ENCODE results near the gene HIRIP3.

HIRIP3 gene

DNA sequence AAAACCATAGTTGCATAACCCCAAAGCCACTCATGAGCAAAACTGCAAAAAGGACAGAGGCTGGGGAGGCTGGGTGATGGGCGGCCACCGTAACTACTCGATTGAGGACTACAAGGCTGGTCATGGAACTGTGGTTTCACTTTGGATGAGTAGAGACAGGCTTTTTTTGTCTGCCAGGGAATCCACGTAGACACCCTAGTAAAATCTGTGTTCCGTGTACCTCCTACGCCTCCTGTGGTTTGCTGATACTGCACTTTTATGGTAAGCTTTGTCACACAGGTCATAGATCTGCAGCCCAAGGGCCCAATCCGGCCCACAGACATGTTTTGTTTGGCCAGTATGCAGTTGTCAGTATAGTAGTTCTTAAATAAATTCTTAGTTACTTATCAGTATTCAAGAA, 37.9 kb upstream of the HIRIP3 start:
- H3K9me3 ChIP-seq (ENCODE audit: insufficient read depth, low read length, severe bottlenecking) = no peaks in the 10 kb centered on the region
- no peak overlapping the region for H3K4me3 ChIP-seq (ENCODE audit: low read depth in 1 of 2, low read length in 2 of 2)
- no peaks in the 10 kb centered on the region for H3K79me2 ChIP-seq (ENCODE audit: insufficient read depth, low read length)
- no peak overlapping the region for H3K9ac ChIP-seq (ENCODE audit: low read depth, low read length)
- no peaks in the 10 kb centered on the region for H3K4me1 ChIP-seq (ENCODE audit: insufficient read depth, low read length)
- no peak overlapping the region for H2AFZ ChIP-seq (ENCODE audit: low read depth, low read length)
- no peaks in the 10 kb centered on the region for H3K27me3 ChIP-seq (ENCODE audit: insufficient read depth, low read length, poor library complexity)
- DNase-seq = no peak
- H3K27ac ChIP-seq (ENCODE audit: low read length) = no peak overlapping the region
- no peaks in the 10 kb centered on the region for H3K36me3 ChIP-seq (ENCODE audit: insufficient read depth, low read length)
- ATAC-seq (ENCODE audit: insufficient read depth, low read depth) = no peak
- TF ChIP-seq, protein P1, sequence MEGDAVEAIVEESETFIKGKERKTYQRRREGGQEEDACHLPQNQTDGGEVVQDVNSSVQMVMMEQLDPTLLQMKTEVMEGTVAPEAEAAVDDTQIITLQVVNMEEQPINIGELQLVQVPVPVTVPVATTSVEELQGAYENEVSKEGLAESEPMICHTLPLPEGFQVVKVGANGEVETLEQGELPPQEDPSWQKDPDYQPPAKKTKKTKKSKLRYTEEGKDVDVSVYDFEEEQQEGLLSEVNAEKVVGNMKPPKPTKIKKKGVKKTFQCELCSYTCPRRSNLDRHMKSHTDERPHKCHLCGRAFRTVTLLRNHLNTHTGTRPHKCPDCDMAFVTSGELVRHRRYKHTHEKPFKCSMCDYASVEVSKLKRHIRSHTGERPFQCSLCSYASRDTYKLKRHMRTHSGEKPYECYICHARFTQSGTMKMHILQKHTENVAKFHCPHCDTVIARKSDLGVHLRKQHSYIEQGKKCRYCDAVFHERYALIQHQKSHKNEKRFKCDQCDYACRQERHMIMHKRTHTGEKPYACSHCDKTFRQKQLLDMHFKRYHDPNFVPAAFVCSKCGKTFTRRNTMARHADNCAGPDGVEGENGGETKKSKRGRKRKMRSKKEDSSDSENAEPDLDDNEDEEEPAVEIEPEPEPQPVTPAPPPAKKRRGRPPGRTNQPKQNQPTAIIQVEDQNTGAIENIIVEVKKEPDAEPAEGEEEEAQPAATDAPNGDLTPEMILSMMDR (IDR thresholded peaks at IDR 0.05; ENCODE audit: borderline replicate concordance, extremely low read depth, low read length, poor library complexity, severe bottlenecking) = no peak
- no peak for TF ChIP-seq EZH2 (IDR thresholded peaks at IDR 0.05; ENCODE audit: borderline replicate concordance, low read depth, low read length, severe bottlenecking)
- H4K20me1 ChIP-seq (ENCODE audit: insufficient read depth, low read length) = peaks cover 5% of the 10 kb centered on the region; the same call in 1 of the 2 replicates
- no peak overlapping the region for H3K4me2 ChIP-seq (ENCODE audit: insufficient read depth, low read length)

DNA sequence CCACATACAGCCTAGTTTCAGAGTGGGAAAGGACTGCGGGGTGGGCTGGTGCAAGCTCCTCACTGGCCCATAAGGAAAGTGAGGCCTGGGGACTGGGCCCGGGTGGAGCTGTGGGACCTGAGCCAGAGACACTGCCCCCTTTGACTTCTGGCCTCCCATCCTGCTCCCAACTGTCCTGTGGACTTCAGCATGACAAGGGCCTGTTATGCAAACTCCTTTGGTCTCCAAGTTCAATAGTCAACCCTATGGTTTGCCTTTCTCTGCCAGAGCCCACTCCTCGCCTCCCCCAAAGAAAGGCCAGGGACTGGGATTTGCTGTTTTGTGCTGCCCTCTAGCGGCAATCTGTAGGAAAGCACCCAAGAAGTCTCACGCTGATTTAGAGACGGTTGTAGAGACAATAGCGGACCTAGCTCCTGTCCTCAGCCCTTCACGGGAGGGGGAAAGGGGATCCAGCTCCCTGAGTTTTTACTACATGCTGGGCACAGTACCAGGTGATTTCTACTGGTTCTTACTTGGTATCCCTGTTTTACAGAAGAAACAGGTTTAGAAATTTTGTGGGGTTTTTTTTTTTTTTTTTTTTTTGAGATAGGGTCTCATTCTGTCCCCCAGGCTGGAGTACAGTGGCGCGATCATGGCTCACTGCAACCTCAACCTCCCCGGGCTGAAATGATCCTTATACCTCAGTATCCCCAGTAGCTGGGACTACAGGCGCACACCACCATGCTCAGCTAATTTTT, 36.8 kb upstream of the HIRIP3 start:
- Histone ChIP-seq H3K4me3 (ENCODE audit: low read depth in 1 of 2, low read length in 2 of 2) (no peak overlapping the region), H3K79me2 (ENCODE audit: insufficient read depth, low read length) (no peaks in the 10 kb centered on the region), H3K4me1 (ENCODE audit: insufficient read depth, low read length) (no peaks in the 10 kb centered on the region), H2AFZ (ENCODE audit: low read depth, low read length) (peak overlapping the region; percentile 48; the same call in 1 of the 2 replicates), H3K9me3 (ENCODE audit: insufficient read depth, low read length, severe bottlenecking) (no peaks in the 10 kb centered on the region), H3K4me2 (ENCODE audit: insufficient read depth, low read length) (no peak overlapping the region), H3K36me3 (ENCODE audit: insufficient read depth, low read length) (no peaks in the 10 kb centered on the region), H3K27ac (ENCODE audit: low read length) (no peak overlapping the region), H4K20me1 (ENCODE audit: insufficient read depth, low read length) (peaks cover 9% of the 10 kb centered on the region; the same call in 1 of the 2 replicates), H3K27me3 (ENCODE audit: insufficient read depth, low read length, poor library complexity) (no peaks in the 10 kb centered on the region), H3K9ac (ENCODE audit: low read depth, low read length) (no peak overlapping the region)
- ATAC-seq (ENCODE audit: insufficient read depth, low read depth) (peak; percentile 78), DNase-seq (peak; percentile 80)
- TF ChIP-seq, protein P1 (IDR thresholded peaks at IDR 0.05; ENCODE audit: borderline replicate concordance, extremely low read depth, low read length, poor library complexity, severe bottlenecking) = peak; percentile 98
- TF ChIP-seq EZH2 (IDR thresholded peaks at IDR 0.05; ENCODE audit: borderline replicate concordance, low read depth, low read length, severe bottlenecking) = no peak

DNA sequence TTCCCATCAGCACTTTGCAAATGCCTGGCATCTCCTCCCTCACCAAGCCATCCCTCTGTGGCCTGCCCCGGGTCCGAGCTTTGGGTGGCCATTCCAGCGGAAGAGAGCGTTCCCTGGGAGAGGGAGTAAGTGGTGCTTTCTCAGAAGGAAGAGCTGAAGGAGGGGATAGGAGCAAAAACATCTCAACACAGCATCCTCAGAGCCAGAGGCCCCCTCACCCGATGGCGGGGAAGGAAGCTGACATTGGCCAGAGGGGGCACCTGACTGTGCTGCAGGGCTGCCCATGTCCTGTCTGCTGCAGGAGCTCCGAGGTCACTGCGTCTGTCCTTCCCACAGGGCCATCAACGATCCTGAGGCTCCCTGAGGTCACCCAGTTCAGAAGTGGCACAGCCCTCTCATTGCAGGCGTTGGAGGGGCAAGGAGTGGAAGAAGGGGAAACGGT, 36.1 kb upstream of the HIRIP3 start:
- TF ChIP-seq, protein P1 (IDR thresholded peaks at IDR 0.05; ENCODE audit: borderline replicate concordance, extremely low read depth, low read length, poor library complexity, severe bottlenecking) = no peak
- TF ChIP-seq EZH2 (IDR thresholded peaks at IDR 0.05; ENCODE audit: borderline replicate concordance, low read depth, low read length, severe bottlenecking) = no peak
- no peaks in the 10 kb centered on the region for H3K27me3 ChIP-seq (ENCODE audit: insufficient read depth, low read length, poor library complexity)
- H3K36me3 ChIP-seq (ENCODE audit: insufficient read depth, low read length) = no peaks in the 10 kb centered on the region

More for the DNA sequence above, 36.1 kb upstream of the HIRIP3 start:
- Histone ChIP-seq H3K9ac (ENCODE audit: low read depth, low read length) (no peak overlapping the region), H3K4me1 (ENCODE audit: insufficient read depth, low read length) (no peaks in the 10 kb centered on the region), H3K4me3 (ENCODE audit: low read depth in 1 of 2, low read length in 2 of 2) (no peak overlapping the region), H2AFZ (ENCODE audit: low read depth, low read length) (no peak overlapping the region), H3K4me2 (ENCODE audit: insufficient read depth, low read length) (0 out of 2 replicates have a peak overlapping the region, but pooled peaks have one; percentile 28), H3K27ac (ENCODE audit: low read length) (no peak overlapping the region), H3K79me2 (ENCODE audit: insufficient read depth, low read length) (no peaks in the 10 kb centered on the region), H4K20me1 (ENCODE audit: insufficient read depth, low read length) (peaks cover 9% of the 10 kb centered on the region; the same call in 1 of the 2 replicates), H3K9me3 (ENCODE audit: insufficient read depth, low read length, severe bottlenecking) (no peaks in the 10 kb centered on the region)
- ATAC-seq (ENCODE audit: insufficient read depth, low read depth) (no peak), DNase-seq (no peak)

Measured in DND-41 (cell line).